CD4-positive, alpha-beta T cell treated with Interleukin-17A for 4 hours (primary cell): Measurements from ENCODE around the gene CDA.

Experiments
- DNase-seq: peaks from one replicate; pipeline ENCODE4 v3.0.0-alpha.2; 2020; ENCODE audit warnings: mixed read lengths

CDA gene

DNA sequence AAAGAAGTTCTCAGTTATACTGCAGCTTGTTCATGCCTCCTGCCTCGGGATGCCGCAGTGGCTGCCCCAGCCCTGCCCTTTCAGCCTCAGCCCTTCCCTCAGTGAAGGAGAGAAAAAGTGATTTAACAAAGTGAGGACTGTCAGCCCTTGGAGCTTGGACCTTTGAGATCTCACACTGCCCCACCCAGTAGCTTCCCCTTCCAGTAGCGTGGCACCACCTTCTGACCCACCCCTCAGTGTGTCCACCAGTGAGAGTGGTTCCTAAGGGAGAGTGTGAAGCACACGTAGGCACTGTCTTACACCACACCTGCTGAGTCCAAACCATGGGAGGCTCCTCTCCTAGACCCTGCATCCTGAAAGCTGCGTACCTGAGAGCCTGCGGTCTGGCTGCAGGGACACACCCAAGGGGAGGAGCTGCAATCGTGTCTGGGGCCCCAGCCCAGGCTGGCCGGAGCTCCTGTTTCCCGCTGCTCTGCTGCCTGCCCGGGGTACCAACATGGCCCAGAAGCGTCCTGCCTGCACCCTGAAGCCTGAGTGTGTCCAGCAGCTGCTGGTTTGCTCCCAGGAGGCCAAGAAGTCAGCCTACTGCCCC lies at the start of gene CDA:
TSS of gene CDA (plus strand) at position 464 of the 592 bp plus-strand sequence. CDS start at position 497, 33 bp downstream.
- DNase-seq = no peak

- no peak for DNase-seq
These were observed 48.6 kb upstream of the CDA start for GRCh38 chr1:20540281-20540680.

DNA sequence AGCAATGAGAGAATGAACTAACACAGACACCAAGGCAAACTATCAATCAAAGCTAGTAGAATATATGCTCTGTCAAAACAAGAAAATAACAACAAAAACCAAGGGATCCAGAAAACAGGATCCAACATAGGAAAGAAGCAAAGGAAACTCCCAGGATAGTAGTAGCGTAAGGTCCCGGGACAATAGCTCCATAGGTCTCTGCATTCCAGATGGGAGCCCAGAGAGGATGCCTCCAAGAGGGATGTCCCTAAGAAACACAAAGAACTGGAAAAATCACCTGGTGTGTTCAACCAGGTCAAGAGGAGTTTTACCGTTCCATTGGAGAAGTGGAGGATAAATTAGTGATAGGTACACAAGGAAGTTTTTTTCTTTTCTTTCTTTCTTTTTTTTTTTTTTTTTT lies 42.3 kb upstream of the CDA start:
- no peak for DNase-seq

DNA sequence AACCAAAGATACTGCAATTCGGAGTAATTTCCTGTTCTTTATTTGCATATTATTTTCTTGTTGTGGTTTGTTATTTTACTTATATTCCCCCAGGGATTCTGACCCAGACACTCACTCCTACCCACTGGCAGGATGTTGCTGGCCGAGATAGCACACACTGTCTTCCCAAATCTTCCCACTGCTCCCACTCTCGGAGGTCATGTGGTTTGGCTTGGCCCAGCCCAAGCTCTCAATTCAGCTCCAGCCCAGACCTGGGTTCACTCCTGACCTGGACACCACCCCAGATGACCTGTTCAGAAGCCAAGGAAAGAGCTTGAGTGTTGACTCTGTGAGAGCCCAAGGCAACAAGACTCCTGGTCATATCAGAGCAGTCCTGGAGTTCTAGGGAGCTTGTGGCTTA lies 37.7 kb upstream of the CDA start:
- DNase-seq = no peak

DNA sequence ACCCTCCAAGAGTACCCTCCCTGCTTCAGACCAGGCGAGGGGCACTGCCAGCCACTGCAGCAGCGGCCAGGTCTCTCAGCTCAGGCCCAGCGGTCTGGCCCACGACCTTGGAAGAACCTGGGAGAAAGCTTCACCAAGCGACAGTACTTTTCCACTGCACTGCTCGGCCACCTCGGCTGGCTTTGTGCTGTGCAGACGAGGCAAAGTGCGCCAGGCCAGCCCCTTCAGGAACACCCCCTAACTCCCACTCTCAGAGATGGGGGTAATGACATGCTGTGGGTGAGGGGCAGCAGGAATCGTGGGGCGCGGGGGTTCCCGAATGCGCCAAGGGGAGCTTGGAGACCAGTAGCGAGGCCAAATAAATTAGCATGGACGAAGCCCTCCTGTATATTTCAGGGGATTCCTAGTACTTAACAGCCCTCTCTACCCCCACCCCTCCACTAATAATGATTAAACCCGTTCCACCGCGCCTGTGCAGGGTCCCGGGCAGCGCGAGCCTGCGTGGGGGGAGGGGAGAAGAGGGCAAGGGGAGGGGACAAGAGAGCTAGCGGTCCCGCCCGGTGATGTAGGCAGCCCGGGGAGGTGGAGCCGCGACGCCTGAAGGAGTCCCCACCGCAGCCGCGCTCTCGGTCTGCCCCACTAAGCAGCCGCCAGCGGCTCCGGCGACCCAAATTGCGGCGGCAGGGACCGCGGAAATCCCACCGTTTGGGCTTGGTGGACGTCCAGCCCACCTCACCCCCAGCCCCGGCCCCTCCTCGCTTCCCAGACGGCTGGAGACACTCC lies 36.8 kb upstream of the CDA start, which contains the start of gene FAM43B:
TSS of gene FAM43B (plus strand) at position 629 of the 783 bp plus-strand sequence. CDS start 401 bp downstream, outside the sequence.
- no peak for DNase-seq

GRCh38 chr1:20552728-20553445 lies 36.0 kb upstream of the CDA start:
- DNase-seq = no peak

- no peak for DNase-seq
These were observed 33.7 kb upstream of the CDA start for GRCh38 chr1:20555025-20555757.

- no peak for DNase-seq
These were observed 33.2 kb upstream of the CDA start for GRCh38 chr1:20555758-20556120.

- no peak for DNase-seq
These were observed 30.7 kb upstream of the CDA start for GRCh38 chr1:20558191-20558590.

GRCh38 chr1:20560966-20561365 lies 27.9 kb upstream of the CDA start:
- DNase-seq = no peak

DNA sequence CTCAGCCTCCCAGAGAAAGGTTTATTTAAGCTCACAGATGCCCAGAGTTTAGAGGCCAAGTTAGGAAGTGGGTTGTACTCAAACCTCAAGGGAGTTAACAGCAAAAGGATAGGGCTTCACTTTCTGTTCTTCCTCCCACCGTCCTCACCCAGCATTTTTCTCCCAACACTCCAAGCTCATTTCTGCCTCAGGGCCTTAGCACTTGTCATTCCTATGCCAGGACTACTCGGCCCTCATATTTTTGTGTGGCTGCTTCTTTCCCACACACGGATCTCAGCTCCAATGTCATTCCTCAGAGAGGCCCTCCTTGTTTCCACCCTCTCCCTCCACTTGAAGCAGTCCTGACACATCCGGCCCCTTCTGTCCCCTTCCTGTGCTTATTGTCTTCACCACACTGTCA lies 23.7 kb upstream of the CDA start:
- DNase-seq = no peak

DNA sequence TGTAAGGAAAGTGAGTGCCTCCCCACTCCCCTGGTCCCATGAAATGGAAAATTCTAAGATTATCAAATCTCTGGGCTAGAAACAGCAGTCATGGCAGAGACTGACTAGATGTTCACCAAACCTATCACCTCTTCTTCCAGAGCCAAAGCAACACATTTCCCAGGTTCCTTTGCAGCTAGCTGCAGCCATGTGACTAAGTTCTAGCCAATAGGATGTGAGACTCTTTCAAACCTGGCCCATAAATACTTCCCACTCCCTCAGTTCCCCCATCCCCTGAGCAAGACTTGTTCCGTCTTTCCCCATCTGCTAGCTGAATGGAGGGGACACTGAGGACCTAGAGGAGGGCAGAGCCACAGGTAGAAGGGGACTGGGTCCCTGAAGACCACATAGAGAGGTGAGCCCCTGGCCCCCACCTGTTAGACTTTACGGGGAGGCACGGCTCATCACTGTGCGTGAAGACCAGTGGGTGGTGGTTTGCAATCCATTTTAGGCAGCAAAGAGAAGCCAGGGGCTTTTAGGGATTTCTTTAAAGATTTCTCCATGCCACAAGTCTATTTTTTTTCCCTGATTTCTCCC lies 19.3 kb upstream of the CDA start:
- DNase-seq = no peak

GRCh38 chr1:20571427-20571826 lies 17.5 kb upstream of the CDA start:
- no peak for DNase-seq

DNA sequence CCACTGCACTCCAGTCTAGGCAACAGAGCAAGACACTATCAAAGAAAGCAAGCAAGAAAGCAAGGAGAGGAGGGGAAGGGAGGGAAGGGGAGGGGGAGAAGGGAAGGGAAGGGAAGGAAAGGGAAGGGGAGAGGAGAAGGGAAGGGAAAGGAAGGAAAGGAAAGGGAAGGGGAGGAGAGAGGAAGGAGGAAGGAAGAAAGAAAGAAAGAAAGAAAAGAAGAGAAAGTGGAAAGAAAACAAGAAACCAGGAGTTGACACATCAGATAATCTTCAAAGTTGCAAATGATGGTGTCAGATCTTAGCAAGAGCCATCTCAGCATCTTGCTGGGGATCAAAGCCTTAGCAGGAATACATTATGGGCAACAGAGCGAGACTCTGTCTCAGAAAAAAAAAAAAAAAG lies 14.9 kb upstream of the CDA start:
- DNase-seq = no peak

DNA sequence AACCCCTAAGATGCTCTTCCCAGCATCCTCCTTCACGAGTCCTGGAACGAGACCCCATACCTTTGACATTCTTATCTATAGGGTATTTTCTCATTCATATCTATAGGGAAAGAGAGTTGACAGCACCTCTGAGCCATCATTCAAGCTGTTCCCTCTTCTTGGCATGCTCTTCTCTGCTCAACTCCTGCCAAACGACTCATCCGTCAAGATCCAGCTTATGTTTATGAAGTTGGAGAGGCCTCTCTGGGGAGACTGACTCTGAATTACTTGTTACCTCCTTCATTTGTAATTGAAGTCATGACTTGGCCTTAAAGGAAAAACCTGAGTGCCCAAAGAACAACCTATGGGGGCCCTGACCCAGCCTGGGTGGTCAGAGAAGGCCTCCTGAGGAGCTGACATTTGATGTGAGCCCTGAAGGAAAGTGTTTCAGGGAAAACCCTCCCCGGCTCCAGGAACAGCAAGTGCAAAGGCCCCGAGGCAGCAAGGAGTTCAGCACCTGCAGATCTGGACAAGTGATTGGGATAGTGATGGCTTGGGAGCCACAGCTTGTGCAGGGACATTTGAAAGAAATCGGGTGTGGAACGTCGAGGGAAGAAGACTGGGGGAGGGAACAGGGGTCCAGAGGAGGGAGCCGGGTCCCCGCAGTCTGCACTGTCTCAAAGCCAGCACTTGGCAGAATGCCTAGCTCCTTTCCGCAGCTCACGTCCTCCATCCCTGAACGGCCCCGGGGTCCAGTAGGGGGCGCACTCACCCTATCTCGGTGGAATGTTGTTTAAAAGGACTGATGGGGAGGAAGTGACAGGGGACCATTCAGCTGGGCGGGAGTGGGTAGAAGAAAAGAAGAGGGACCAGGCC lies 14.0 kb upstream of the CDA start:
- DNase-seq = peak; percentile 70

GRCh38 chr1:20575541-20576336 lies 13.2 kb upstream of the CDA start:
- no peak for DNase-seq

DNA sequence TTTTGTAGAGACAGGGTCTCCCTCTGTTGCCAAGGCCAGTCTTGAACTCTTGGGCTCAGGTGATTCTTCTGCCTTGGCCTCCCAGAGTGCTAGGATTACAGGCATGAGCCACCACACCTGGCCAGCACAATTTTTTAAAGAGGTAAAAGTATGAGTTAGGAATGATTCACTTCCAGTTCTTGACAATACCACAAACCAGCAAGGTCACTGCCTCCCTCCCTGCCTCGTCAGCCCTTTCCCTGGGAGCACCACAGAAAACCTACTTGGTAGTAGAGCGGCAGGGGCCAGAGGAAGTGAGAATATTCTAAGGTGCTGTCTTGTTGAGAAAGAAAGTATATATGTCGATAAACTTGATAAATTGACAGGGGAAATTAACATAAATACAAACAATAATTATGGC lies 10.8 kb upstream of the CDA start:
- DNase-seq = no peak

GRCh38 chr1:20578721-20579395 lies 10.0 kb upstream of the CDA start:
- DNase-seq = no peak

GRCh38 chr1:20584890-20585289 lies 4.0 kb upstream of the CDA start:
- no peak for DNase-seq

- no peak for DNase-seq
These were observed 1.8 kb upstream of the CDA start for GRCh38 chr1:20586953-20587660.
